HS-5 (cell line): ENCODE measurements around the gene NUTM2G.
"Not testable (repeated sequence)": the region's sequence is repeated elsewhere in the genome, so short reads cannot be mapped to it uniquely, and the experiment has no call there.

Experiments
- DNase-seq: peaks from one replicate; pipeline ENCODE4 v3.0.0-alpha.2; 2012; ENCODE audit warnings: low read depth

The NUTM2G gene, protein sequence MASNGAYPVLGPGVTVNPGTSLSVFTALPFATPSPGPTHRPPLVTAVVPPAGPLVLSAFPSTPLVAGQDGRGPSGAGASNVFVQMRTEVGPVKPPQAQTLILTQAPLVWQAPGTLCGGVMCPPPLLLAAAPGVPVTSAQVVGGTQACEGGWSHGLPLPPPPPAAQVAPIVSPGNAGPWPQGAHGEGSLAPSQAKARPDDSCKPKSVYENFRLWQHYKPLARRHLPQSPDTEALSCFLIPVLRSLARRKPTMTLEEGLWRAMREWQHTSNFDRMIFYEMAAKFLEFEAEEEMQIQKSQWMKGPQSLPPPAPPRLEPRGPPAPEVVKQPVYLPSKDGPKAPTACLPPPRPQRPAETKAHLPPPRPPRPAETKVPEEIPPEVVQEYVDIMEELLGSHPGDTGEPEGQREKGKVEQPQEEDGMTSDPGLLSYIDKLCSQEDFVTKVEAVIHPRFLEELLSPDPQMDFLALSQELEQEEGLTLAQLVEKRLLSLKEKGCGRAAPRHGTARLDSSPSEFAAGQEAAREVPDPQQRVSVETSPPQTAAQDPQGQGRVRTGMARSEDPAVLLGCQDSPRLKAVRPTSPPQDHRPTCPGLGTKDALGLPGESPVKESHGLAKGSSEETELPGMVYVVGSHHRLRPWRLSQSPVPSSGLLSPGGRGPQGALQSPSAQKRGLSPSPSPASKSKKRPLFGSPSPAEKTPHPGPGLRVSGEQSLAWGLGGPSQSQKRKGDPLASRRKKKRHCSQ

DNA sequence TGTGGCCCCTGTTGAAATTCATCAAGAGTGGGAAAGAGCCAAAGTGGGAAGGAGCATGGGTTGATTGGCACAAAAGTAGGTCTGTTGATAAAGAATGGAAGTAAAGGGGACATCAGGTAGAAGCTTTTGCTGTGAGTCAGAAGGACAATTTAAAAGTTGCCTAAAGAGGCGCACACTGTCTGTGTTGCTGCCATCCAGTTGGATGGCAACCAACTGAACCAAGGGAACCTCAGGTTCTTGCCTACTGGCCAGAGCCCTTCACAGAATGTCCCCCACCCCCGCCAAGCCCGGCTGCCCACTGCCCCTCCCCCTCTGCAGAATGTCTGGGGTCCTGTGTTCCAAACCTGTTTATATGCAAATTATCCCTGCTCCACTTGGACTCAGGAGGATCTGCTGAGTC, at the start of gene NUTM2G:
Gene NUTM2G (plus strand): TSS at position 301 of the 400 bp plus-strand sequence. CDS start 182 bp downstream, outside the sequence.
- not testable (repeated sequence) for DNase-seq

DNA sequence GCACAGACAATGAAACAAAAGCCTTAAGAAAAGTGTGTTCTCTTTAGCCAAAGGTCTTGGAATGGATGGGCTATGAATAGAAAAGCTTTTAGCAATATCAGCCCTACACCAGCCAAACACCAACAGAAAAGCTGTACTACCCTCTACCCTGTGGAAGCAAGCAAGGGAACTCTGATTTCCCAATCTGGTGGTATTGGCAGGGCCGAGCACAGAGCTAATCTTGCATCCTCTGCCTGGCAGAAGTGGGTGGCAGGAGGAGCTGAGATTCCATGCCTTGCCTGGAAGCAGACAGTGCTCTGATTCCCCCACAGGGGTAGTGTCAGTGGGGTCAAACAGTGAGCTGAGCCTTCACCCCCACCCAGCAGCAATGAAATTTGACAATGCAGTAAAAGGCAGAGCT, 44.7 kb upstream of the NUTM2G start:
- no peak for DNase-seq

DNA sequence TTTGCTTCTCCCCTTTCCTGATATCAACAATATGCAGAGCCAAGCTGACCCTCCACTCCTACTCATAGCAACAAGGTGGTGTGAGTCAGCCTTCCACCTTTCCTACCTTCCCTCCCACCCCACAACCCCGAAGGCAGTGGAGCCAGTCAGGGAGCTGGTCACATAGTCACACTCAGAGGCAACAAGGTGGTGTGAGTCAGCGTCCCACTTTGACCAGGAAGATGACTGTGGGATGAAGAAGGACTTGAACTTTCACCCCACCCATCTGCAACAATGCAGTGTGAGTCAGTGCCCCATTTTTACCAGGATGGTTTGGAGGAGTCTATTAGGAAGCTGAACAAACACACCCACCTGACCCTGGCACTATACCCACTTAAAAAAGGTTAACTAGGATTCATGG, 44.2 kb upstream of the NUTM2G start:
- DNase-seq: peak; percentile 87

DNA sequence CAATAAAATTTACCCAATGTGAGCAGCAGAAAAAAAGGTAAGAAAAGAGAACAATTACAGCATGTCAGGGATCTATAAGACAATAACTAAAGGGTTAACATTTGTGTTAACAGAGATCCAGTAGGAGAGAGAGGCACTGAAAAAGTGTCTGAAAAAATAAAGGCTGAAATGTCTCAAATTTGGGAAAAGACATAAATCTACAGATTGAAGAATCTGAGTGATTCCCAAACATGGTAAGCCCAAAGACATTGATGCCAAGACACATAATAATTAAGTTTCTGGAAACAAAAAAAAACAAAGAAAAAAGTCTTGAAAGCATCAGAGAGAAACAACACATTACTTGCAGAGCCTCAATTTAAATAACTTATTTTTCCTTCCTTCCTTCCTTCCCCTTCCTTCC, 43.2 kb upstream of the NUTM2G start:
- DNase-seq: no peak

DNA sequence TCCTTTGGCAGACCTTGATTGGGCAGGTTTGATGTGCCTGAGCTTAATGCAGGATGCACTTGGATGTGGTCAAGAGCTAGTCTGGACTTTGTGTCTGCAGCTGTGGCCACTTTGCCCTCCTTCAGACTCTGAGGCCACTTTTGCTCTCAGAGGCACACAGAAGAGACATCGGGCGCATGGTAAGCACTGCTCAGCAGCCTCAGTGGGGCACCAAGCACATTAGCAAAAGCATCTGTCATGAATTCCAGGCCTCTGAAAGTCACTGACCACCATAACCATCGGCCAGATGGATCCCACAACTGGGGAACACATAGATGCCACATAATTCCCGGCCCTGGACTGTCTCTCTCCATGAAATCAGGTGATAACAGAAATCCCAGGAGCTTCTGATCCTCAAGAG, 40.1 kb upstream of the NUTM2G start:
- DNase-seq: no peak

DNA sequence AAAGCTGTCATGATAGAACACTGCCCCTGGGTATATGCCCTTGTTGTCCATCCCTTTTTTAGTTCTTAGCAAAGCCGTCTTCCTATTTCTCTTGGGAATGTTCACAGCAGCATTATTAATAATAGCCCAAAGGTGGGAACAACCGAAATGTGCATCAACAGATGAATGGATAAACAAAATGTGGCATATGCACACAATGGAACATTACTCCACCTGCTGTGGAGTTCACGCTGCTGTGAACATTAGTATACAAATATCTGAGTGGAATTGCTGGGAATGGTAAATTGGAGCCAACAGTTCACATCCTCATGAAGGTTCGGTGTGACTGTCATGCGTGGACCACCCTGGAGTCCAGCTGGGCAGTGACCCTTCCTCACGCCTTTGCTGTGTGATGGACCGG, 36.5 kb upstream of the NUTM2G start:
- no peak for DNase-seq

DNA sequence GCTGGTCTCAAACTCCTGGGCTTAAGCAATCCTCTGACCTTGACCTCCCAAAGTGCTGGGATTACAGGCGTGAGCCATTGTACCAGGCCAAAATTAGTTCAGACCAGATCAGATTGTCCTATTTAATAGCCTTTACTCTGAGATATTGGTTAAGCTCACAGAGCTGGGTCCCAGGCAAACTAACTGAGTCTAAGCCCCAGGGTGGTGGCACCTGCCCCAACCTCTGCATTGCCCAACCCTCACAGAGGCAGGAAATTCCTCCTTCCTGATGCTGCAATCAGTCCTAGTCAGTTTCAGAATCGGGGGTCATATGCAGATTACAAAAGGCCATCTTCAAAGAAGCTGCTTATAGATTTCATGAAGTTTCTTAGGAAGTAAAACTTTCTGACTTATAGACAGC, 28.6 kb upstream of the NUTM2G start:
- not testable (repeated sequence) for DNase-seq

DNA sequence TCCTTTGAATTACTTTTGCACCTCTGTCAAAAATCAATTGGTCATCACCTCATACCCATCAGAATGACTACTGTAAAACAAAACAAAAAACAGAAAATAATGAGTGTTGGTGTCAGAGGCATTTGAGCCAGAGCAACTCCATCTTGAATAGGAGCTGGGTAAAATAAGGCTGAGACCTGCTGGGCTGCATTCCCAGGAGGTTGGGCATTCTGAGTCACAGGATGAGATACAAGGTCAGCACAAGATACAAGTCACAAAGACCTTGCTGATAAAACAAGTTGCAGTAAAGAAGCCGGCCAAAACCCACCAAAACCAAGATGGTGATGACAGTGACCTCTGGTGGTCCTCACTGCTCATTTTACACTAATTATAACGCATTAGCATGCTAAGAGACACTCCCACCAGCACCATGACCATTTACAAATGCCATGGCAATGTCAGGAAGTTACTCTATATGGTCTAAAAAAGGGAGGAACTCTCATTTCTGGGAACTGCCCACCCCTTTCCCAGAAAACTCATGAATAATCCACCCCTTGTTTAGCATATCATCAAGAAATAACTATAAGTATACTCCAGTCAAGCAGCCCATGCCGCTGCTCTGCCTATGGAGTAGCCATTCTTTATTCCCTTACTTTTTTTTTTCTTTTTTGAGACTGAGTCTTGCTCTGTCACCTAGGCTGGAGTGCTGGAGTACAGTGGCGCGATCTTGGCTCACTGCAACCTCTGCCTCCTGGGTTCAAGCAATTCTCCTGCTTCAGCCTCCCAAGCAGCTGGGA, 23.5 kb upstream of the NUTM2G start:
- DNase-seq: not testable (repeated sequence)

DNA sequence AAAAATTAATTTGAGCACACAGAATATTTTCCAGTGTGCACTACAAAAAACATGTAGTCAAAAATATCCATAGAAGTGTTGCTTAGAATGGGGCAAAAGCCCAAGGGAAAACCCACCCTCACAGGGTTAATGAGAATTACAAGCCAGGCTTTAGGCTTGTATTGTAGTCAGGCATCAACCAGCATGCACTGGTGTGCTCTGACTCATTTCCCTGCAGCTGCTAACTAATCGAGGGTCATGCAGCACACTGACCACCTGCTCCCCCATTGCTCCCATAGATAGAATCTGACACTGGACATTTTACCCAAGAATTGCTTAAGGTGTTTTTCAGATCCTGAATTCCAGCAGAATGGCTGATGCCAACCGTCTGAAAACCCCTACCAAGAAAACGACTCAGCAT, 20.2 kb upstream of the NUTM2G start:
- not testable (repeated sequence) for DNase-seq

DNA sequence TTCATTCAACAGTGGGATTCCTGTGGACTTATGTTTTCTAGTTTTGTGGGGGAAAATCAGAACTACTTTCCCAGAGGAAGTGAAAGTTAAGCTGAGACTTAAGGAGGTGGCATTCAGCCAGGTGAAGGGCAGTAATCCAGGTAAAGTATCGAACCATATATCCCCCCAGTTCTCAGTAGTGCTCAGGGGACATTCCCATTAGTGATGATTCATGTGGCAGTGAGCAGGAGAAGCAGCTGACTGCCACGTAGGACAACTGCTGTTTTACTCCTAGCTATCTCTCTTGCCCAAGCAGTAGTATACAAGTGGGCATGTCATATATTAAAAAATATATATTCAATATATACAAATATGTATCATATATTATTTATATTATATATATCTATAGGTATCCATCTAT, 13.1 kb upstream of the NUTM2G start:
- not testable (repeated sequence) for DNase-seq

DNA sequence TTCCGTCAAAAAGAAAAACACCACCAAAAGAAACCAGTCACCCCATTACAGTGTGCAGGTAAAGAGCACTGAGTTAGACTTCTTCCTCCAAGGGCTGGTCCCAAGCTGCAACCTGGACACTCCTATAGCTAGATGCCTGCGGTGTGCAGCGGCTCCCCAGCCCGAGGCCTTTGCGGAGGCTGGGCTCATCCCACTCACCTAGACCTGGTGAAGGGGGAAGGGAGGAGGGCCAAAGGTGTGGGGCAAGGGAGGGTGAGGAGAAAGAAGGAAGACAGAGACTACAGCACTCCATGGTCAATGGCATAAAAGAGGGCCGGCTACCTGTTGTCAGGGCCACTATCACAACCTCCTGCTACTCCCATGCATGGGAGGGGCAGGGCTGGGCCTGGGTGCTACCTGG, 12.1 kb upstream of the NUTM2G start:
- DNase-seq: not testable (repeated sequence)

DNA sequence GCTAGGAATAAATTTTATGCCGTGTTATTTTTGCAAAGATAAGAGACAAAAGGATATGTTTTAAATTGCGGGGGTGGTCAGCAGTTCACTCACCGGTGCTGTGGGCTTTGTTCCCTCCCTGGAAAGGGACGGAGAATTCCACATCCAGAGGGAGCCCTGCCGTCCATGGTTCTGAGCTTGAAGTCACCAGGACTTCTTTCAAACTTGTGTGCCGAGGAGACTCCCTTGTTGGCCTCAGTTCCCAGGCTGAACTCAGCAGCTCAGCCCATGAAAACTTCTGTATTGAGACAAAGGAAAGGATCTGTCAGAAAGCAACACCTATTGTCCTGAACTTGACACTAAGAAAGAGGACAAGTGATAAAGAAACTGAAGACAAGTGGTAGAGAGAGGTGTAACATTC, 10.1 kb upstream of the NUTM2G start:
- DNase-seq: not testable (repeated sequence)

DNA sequence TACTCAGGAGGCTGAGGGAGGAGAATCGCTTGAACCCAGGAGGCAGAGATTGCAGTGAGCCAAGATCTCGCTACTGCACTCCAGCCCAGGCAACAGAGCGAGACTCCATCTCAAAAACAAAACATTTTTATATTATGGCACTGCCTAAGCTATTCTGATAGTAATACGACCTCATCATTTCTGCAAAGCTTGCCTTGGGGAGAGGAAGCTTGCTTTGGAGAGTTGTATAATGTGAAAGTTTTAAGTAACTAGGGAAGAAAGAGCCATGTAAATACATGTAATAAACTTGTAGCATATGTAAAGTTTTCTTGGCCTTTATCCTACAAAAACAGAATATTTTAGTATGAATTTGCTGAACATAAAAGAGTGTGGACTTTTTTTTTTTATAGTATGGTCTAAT, 7.8 kb upstream of the NUTM2G start:
- DNase-seq: not testable (repeated sequence)

DNA sequence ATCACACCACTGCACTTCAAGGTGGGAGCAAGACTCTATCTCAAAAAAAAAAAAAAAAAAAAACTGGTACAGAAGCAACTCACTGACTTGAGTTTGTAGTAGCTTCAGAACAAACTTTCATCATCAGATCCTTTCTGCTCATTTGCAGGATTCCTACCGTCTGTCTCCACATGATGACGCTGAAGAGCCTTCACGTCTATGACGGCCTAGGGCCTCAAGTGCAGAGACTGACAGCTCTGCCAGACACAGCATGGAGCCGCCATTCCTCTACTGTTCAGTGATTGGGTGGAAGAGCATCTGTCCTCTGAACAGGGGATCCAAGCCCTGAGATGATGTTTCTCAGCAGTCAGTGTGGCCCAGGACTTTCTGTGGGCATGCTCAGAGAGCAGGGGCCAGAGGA, 3.1 kb upstream of the NUTM2G start:
- DNase-seq: not testable (repeated sequence)

DNA sequence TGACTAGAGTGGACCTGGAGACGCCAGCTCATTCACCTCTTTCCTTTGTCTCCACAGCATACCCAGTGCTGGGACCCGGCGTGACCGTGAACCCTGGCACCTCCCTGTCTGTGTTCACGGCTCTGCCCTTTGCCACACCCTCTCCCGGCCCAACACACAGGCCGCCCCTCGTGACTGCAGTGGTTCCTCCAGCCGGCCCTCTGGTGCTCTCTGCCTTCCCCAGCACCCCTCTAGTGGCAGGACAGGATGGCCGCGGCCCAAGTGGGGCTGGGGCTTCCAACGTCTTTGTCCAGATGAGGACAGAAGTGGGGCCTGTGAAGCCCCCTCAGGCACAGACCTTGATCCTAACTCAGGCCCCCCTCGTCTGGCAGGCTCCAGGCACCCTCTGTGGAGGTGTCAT, 3.0 kb downstream of the NUTM2G start:
- DNase-seq: not testable (repeated sequence)

DNA sequence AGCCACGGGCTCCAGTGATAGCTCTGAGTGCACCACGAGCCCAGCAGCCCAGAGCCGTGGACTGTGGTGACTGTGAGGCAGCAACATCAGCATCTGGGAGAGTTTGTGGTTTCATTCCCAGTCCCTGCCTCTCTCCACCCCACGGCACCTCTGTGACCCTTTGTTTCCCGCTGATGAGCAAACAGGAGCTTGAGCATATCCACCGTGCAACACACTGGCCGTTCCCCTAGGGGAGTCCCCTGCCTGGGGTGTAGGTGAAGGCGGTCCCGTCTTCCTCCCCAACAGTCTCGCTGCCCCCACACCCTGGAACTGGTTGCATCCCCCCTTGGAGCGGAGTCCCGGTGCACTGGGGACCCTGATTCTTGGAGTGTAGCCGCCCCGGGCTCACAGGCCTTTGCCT, 5.5 kb downstream of the NUTM2G start:
- not testable (repeated sequence) for DNase-seq

DNA sequence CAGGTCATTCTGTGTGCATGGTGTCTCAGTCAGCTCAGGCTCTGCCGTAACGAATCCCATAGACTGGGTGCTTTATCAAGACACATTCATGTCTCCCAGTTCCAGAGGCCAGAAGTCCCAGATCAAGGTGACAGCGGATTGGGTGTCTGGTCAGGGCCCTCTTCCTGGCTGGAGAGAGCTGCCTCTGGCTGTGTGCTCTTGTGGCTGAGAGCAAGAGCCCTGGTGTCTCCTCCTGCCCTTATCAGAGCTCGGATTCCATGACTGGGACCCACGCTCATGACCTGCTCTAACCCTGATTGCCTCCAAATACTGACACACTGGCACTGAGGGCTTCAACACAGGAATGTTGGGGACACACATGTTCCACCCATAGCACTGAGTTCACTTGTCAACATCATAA, 6.1 kb downstream of the NUTM2G start:
- not testable (repeated sequence) for DNase-seq

DNA sequence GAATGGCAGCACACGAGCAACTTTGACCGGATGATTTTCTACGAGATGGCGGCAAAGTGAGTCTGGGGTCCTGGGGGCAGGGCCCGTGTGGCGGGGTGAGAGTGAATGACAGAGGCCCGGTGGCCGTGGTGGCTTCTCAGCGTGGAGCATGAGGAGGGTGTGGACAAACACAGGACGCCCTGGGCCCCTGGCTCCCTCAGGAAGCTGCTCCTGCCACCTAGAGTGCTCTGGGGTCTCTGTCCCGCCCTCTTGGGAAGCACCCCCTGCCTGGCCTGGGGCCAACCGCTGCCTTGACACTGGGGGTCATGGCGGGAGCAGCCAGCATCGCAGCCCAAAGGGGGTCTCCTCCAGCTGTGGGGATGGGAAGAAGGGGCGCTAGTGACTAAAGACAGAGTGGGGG, 6.8 kb downstream of the NUTM2G start:
- not testable (repeated sequence) for DNase-seq

DNA sequence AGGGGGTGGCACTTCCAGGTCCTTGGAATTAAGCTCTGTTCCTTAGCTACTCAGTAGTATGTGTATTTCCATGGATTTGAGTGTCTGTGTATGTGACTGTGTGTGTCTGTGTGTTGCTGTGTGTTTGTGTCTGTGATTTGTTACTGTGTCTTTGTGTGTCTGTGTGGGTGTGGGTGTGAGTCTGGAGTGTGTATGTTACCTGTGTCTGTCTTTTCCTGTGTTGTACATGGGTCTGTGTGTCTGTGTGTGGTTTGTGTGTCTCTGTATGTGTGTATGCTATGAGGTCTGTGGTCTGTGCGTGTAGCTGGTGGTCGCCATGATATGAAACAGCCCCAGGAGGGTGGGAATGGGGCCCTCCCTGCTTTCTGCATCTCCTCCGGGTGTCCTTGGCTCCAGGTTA, 8.8 kb downstream of the NUTM2G start:
- DNase-seq: not testable (repeated sequence)

DNA sequence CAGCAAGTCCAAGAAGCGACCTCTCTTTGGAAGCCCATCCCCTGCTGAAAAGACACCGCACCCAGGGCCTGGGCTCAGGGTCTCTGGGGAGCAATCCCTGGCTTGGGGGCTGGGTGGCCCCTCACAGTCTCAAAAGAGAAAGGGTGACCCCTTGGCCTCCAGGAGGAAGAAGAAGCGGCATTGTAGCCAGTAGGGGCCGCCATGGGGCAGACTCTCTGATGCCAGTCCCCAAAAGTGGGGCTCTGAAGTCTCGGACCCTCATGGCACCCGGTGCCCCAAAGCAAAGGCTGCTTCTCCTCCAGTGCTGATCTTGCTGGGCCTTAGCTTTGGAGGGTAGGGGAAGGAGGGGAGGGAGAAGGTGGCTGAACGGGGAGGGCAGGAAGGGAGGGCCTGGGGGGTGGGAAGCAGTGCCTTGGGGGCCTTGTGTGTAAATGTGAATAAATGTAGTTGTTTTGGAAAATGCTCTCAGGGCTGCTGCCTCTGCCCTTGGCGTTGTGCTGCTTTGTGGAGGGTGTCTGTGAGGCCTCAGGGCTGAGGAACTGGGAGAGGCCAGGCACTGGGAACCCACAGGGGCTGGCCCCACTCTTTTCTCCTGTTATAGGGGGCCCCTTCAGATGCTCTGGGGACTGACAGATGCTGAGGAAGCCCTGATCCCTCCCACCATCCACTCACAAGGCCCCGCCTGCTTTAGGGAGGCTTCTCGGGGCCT, 10.5 kb downstream of the NUTM2G start:
- DNase-seq: not testable (repeated sequence)

DNA sequence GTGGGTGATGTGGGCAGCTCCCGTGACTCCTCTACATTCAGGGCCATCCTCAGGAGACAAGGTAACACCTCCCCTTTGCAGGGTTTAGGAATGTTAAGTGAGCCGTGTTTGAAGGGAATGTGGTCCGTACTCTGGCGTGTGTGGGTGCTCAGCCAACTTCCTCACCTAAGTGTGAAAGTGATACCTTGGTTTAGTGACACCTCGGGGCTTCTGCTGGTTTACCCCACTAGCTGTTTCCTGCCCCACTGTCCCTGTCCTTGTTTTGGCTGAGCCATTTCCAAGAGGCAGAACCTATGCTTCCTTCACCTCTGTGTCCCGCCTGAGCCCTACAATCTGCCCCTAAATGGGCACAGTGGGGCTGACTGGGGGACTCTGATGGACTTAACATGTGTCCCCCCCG, 12.3 kb downstream of the NUTM2G start:
- DNase-seq: not testable (repeated sequence)

DNA sequence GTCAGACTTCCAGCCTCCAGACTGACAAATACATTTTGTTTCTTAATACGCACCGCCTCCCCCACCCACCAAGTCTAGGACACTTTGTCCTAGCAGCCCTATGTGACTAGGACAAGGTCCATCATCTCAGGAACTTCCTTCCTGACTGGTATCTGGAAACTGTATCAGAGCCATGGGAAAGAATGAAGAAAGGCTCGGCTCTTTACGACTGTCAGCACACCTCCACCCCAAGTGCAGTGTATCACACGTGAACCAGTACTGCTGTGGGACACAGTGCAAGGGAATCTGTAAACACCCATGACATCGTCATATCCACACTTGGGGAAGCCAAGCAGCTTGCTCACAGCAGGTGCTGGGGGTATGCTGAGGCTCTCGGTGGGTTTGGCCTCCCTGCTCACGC, 13.0 kb downstream of the NUTM2G start:
- DNase-seq: not testable (repeated sequence)
